GM13976 (cell line): Measurements from ENCODE around the gene RET.

Experiments
- DNase-seq: peaks from one replicate; pipeline ENCODE4 v3.0.0; 2012; ENCODE audit warnings: low spot score
- CTCF ChIP-seq: IDR thresholded peaks from 2 replicates; pipeline ENCODE4 v1.5.1; 2012; ENCODE audit warnings: borderline replicate concordance, mild to moderate bottlenecking; ENCODE audit not compliant: insufficient read depth; ENCODE audit errors: extremely low read depth, missing control alignments, control extremely low read depth
- in situ Hi-C: fragments of 300-500 bp; cut with MboI; formaldehyde crosslinking; loops from one replicate; pipeline ENCODE4 v1.12.0; 2022; ENCODE audit warnings: low sequenced_read_pairs, mixed read lengths, inconsistent platforms; ENCODE audit not compliant: unreplicated experiment

RET gene

GRCh38 chr10:43135656-43136055, 58.8 kb downstream of the RET start:
- in situ Hi-C loops, result no loop called here

GRCh38 chr10:43136432-43136831, 59.6 kb downstream of the RET start:
- no peak for DNase-seq
- in situ Hi-C loops, result no loop called here
- no peak for TF ChIP-seq CTCF

More at GRCh38 chr10:43135656-43136055, 58.8 kb downstream of the RET start:
- no peak for TF ChIP-seq CTCF
- DNase-seq, result no peak

GRCh38 chr10:43136995-43137716, 60.3 kb downstream of the RET start:
- TF ChIP-seq CTCF, result no peak
- in situ Hi-C loops, result no loop called here
- no peak for DNase-seq

GRCh38 chr10:43137717-43138020, 60.8 kb downstream of the RET start:
- in situ Hi-C loops, result no loop called here
- DNase-seq, result peak; percentile 63
- TF ChIP-seq CTCF, result no peak

GRCh38 chr10:43138021-43138756, 61.3 kb downstream of the RET start, which contains the start of gene CSGALNACT2:
Gene CSGALNACT2, plus strand, starts transcription at chr10:43138445. Its CDS starts 16,705 bp downstream, at chr10:43155150.
- TF ChIP-seq CTCF, result no peak
- DNase-seq, result peak; percentile 92
- in situ Hi-C loops, result no loop called here

- TF ChIP-seq CTCF, result no peak
- in situ Hi-C loops, result no loop called here
- DNase-seq, result peak; percentile 64
These were observed 61.9 kb downstream of the RET start for GRCh38 chr10:43138757-43139241.
